HepG2 (cell line): ENCODE results near the gene RIPK1. TPM values are rescaled to one million over a fixed set of nuclear protein-coding genes. Genes with fewer than 3 reads are reported as not detected.
A peak's percentile ranks its signal among the peaks of the same experiment; 100 is the strongest.

Experiments used
- ARID2 ChIP-seq: sonication (generic); formaldehyde crosslinking; IDR thresholded peaks from 2 replicates; pipeline ENCODE4 v1.8.1; 2022; ENCODE audit warnings: mild to moderate bottlenecking, missing genetic modification reagents, borderline replicate concordance
- ARID4A ChIP-seq: sonication (generic); formaldehyde crosslinking; IDR thresholded peaks from 2 replicates; pipeline ENCODE4 v1.5.0; 2020; ENCODE audit warnings: mild to moderate bottlenecking, missing genetic modification reagents, borderline replicate concordance
- CC2D1A ChIP-seq: sonication (generic); formaldehyde crosslinking; IDR thresholded peaks from 2 replicates; pipeline ENCODE4 v1.8.1; 2023; ENCODE audit warnings: mild to moderate bottlenecking, missing genetic modification reagents
- DRAP1 ChIP-seq: IDR thresholded peaks from 2 replicates; pipeline ENCODE4 v1.6.1; 2016; ENCODE audit warnings: missing genetic modification reagents, missing compliant biosample characterization
- EHMT2 ChIP-seq: fragments of 200-600 bp; sonication (generic); IDR thresholded peaks from 2 replicates; pipeline ENCODE4 v1.7.0; 2017; ENCODE audit warnings: antibody characterized with exemption, low read depth, low read length, borderline replicate concordance
- ESRRA ChIP-seq: sonication (generic); formaldehyde crosslinking; IDR thresholded peaks from 2 replicates; pipeline ENCODE4 v1.5.1; 2020; ENCODE audit warnings: mild to moderate bottlenecking, low read depth, missing genetic modification reagents
- FLYWCH1 ChIP-seq: sonication (generic); formaldehyde crosslinking; IDR thresholded peaks from 2 replicates; pipeline ENCODE4 v1.8.1; 2023; ENCODE audit warnings: mild to moderate bottlenecking, missing genetic modification reagents
- KDM4B ChIP-seq: sonication (generic); formaldehyde crosslinking; IDR thresholded peaks from 2 replicates; pipeline ENCODE4 v1.4.0; 2020; ENCODE audit warnings: missing genetic modification reagents
- NFIB ChIP-seq: sonication (generic); formaldehyde crosslinking; IDR thresholded peaks from 2 replicates; pipeline ENCODE4 v1.9.0; 2021; ENCODE audit warnings: missing genetic modification reagents, mild to moderate bottlenecking, borderline replicate concordance
- PHF21A ChIP-seq: sonication (generic); formaldehyde crosslinking; IDR thresholded peaks from 2 replicates; pipeline ENCODE4 v1.5.0; 2020; ENCODE audit warnings: mild to moderate bottlenecking, missing genetic modification reagents
- RFXAP ChIP-seq: sonication (generic); formaldehyde crosslinking; IDR thresholded peaks from 2 replicates; pipeline ENCODE4 v1.4.0; 2020; ENCODE audit warnings: missing genetic modification reagents, borderline replicate concordance
- SOX5 ChIP-seq: IDR thresholded peaks from 2 replicates; pipeline ENCODE4 v1.6.1; 2016; ENCODE audit warnings: borderline replicate concordance
- SP1 ChIP-seq, 2 experiments: fragments of 450-650 bp in 1 of 2; sonication (generic) in 1 of 2; formaldehyde crosslinking in 1 of 2; IDR thresholded peaks; 2 replicates each; pipeline versions ENCODE4 v1.4.0 to v1.6.1; 2016 to 2020; ENCODE audit warnings: missing genetic modification reagents in 1 of 2
- TBL1XR1 ChIP-seq: fragments of 150-350 bp; IDR thresholded peaks from 2 replicates; pipeline ENCODE4 v1.6.1; 2014; ENCODE audit warnings: borderline replicate concordance, low read length; ENCODE audit not compliant: partially characterized antibody
- TOE1 ChIP-seq: sonication (generic); formaldehyde crosslinking; IDR thresholded peaks from 2 replicates; pipeline ENCODE4 v1.4.0; 2020; ENCODE audit warnings: mild to moderate bottlenecking, missing genetic modification reagents
- ZNF550 ChIP-seq: sonication (generic); formaldehyde crosslinking; IDR thresholded peaks from 2 replicates; pipeline ENCODE4 v1.4.0; 2020; ENCODE audit warnings: mild to moderate bottlenecking, missing genetic modification reagents, borderline replicate concordance
- ZNF652 ChIP-seq: IDR thresholded peaks from 2 replicates; pipeline ENCODE4 v1.6.1; 2016; ENCODE audit warnings: low read depth, borderline replicate concordance
- ZNF672 ChIP-seq: sonication (generic); formaldehyde crosslinking; IDR thresholded peaks from 2 replicates; pipeline ENCODE4 v1.8.1; 2022; ENCODE audit warnings: missing genetic modification reagents
- ZNF713 ChIP-seq: sonication (generic); formaldehyde crosslinking; IDR thresholded peaks from 2 replicates; pipeline ENCODE4 v1.4.0; 2020; ENCODE audit warnings: mild to moderate bottlenecking, missing genetic modification reagents
- ZNF780A ChIP-seq: sonication (generic); formaldehyde crosslinking; IDR thresholded peaks from 2 replicates; pipeline ENCODE4 v1.8.0; 2022; ENCODE audit warnings: mild to moderate bottlenecking, missing genetic modification reagents, moderate library complexity
- ZNF781 ChIP-seq: sonication (generic); formaldehyde crosslinking; IDR thresholded peaks from 2 replicates; pipeline ENCODE4 v1.5.1; 2020; ENCODE audit warnings: borderline replicate concordance, mild to moderate bottlenecking, missing genetic modification reagents; ENCODE audit errors: not compliant biosample characterization
- polyA plus RNA-seq, 8 experiments: library from polyadenylated mRNA; depleted of rRNA in 3 of 8; stranded (reverse) in 7 of 8; unstranded in 1 of 8; fragments of >200 nt; fragmentation: Illumina TruSeq in 4 of 8; extraction: Trizol in 4 of 8; gene quantifications; 2 replicates each; pipeline versions ENCODE4 v1.2.1 to v1.2.3, GENCODE V29; 2011 to 2016; ENCODE audit warnings: low read depth in 4 of 8, missing spikeins in 1 of 8, mixed read lengths in 1 of 8; ENCODE audit not compliant: insufficient read depth in 1 of 8
- total RNA-seq, 5 experiments: library from RNA; depleted of rRNA; stranded (reverse); fragments of >200 nt; fragmentation: Illumina TruSeq; extraction: Trizol; gene quantifications; 2 replicates each; pipeline ENCODE4 v1.2.3, GENCODE V29; 2016; ENCODE audit warnings: low read depth in 1 of 5
- TF ChIP-seq, protein P1 (sequence below): fragments of 450-650 bp; IDR thresholded peaks from 2 replicates; pipeline ENCODE4 v1.6.1; 2017
- TF ChIP-seq, protein P2 (sequence below): sonication (generic); formaldehyde crosslinking; IDR thresholded peaks from 2 replicates; pipeline ENCODE4 v1.9.0; 2021; ENCODE audit warnings: missing genetic modification reagents, mild to moderate bottlenecking, borderline replicate concordance

RIPK1 gene
- total and polyA plus RNA-seq, 2 of the 13 experiments (the other 11 are each of a cell fraction or from before 2014, with no cell fraction given) = 9.0 to 10.3 TPM

GRCh38 chr6:3139090-3139903, 71.0 kb downstream of the RIPK1 start (continued):
- TF ChIP-seq ARID4A (CRISPR knock-in tag) (peak; percentile 95), TBL1XR1 (peak; percentile 85), NFIB (no peak), KDM4B (peak; percentile 57; the same call in 1 of the 2 replicates), RFXAP (no peak; the same call in 1 of the 2 replicates), ZNF550 (CRISPR knock-in tag) (no peak), ZNF672 (no peak), ZNF781 (CRISPR knock-in tag) (peak; percentile 88), FLYWCH1 (CRISPR knock-in tag) (no peak), SOX5 (CRISPR knock-in tag) (peak; percentile 89; the same call in 1 of the 2 replicates), CC2D1A (CRISPR knock-in tag) (0 out of 2 replicates have a peak, but pooled peaks have one; percentile 8), SP1 (IDR thresholded peaks at IDR 0.05) (no peak), SP1 (CRISPR knock-in tag; IDR thresholded peaks at IDR 0.05) (no peak), ZNF713 (no peak), TOE1 (CRISPR knock-in tag) (no peak), PHF21A (CRISPR knock-in tag) (peak; percentile 98), ZNF780A (CRISPR knock-in tag) (no peak), ZNF652 (peak; percentile 95), EHMT2 (no peak), ARID2 (CRISPR knock-in tag) (peak; percentile 88; the same call in 1 of the 2 replicates), DRAP1 (CRISPR knock-in tag) (peak; percentile 71), ESRRA (no peak)
- TF ChIP-seq, protein P1, sequence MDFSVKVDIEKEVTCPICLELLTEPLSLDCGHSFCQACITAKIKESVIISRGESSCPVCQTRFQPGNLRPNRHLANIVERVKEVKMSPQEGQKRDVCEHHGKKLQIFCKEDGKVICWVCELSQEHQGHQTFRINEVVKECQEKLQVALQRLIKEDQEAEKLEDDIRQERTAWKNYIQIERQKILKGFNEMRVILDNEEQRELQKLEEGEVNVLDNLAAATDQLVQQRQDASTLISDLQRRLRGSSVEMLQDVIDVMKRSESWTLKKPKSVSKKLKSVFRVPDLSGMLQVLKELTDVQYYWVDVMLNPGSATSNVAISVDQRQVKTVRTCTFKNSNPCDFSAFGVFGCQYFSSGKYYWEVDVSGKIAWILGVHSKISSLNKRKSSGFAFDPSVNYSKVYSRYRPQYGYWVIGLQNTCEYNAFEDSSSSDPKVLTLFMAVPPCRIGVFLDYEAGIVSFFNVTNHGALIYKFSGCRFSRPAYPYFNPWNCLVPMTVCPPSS = no peak
- TF ChIP-seq, protein P2, sequence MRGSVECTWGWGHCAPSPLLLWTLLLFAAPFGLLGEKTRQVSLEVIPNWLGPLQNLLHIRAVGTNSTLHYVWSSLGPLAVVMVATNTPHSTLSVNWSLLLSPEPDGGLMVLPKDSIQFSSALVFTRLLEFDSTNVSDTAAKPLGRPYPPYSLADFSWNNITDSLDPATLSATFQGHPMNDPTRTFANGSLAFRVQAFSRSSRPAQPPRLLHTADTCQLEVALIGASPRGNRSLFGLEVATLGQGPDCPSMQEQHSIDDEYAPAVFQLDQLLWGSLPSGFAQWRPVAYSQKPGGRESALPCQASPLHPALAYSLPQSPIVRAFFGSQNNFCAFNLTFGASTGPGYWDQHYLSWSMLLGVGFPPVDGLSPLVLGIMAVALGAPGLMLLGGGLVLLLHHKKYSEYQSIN (CRISPR knock-in tag) = no peak
